Keratinocyte (primary cell): ENCODE results near the gene EYS.

Experiments used
- CTCF ChIP-seq, 3 experiments: IDR thresholded peaks in 1 of 3; conservative IDR thresholded peaks in 1 of 3; optimal IDR thresholded peaks in 1 of 3; 2 replicates in 2 of 3; 3 replicates in 1 of 3; pipeline versions ENCODE3 to v1.5.1; 2011; ENCODE audit warnings: low read length in 3 of 3, mild to moderate bottlenecking in 3 of 3, moderate library complexity in 2 of 3, control low read depth in 1 of 3, inconsistent platforms in 1 of 3; ENCODE audit not compliant: insufficient read depth in 2 of 3; ENCODE audit errors: extremely low read depth in 1 of 3
- EZH2 ChIP-seq: IDR thresholded peaks from one replicate; pipeline ENCODE4 v1.6.1; 2012; ENCODE audit warnings: inconsistent platforms, mild to moderate bottlenecking, low read length, moderate library complexity

- TF ChIP-seq CTCF (optimal IDR thresholded peaks at IDR 0.05 in 1 of 3, IDR thresholded peaks at IDR 0.05 in 1 of 3, conservative IDR thresholded peaks at IDR 0.05 in 1 of 3; ENCODE audit: extremely low read depth in 1 of 3, insufficient read depth in 2 of 3, low read length in 3 of 3) (no peak), EZH2 (no peak)
Observed at GRCh38 chr6:64224819-64225218, 1482.2 kb downstream of the EYS start.
